Measurements from ENCODE around the gene CCIN. TPM values are rescaled to one million over a fixed set of nuclear protein-coding genes. Genes with fewer than 3 reads are reported as not detected.
"Not testable (repeated sequence)": the region's sequence is repeated elsewhere in the genome, so short reads cannot be mapped to it uniquely, and the experiment has no call there.

CCIN gene
- total RNA-seq, 1 donor from 2014 or later: 1.2 TPM

GRCh38 chr9:36158122-36158521, 11.1 kb upstream of the CCIN start:
- peak; percentile 50 for DNase-seq (ENCODE audit: low read depth)

DNA sequence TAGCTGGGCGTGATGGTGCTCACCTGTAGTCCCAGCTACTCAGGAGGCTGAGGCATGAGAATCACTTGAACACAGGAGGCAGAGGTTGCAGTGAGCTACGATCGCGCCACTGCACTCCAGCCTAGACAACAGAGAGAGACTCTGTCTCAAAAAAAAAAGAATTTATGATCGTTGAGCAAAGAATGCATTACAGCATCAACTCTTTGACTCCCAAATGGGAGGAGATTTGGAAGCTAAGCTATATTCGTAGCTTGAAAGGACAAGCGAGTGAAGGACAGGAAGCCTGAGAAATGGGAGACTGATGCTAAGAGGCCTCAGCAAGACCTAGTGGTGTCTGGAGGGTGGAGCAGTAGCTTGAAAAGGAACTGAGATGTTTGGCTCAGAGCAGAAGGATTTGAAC, 10.3 kb upstream of the CCIN start:
- no peak for DNase-seq (ENCODE audit: low read depth)

DNA sequence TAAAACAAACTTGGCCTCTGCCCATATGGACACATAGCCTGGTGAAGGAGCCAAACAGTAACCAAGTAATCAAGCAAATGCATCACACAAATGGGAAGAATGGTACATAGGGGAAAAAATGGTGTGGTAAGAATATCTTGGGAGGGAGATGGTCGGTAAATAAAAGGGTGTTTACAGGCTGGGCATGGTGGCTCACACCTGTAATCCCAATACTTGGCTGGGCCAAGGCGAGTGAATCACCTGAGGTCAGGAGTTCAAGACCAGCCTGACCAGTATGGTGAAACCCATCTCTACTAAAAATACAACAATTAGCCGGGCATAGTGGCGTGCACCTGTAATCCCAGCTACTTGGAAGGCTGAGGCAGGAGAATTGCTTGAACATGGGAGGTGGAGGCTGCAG, 9.7 kb upstream of the CCIN start:
- not testable (repeated sequence) for DNase-seq (ENCODE audit: low read depth)

DNA sequence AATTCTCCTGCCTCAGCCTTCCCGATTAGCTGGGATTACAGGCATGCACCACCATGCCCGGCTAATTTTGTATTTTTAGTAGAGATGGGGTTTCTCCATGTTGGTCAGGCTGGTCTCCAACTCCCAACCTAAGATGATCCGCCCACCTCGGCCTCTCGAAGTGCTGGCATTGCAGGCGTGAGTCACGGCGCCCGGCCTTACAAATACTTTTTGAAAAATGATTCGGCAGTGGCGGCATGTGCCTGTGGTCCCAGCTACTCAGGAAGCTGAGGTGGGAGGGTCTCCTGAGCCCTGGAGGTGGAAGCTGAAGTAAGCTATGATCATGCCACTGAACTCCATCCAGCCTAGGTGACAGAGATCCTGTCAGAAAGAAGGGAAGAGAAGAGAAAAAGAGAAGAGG, 9.1 kb upstream of the CCIN start:
- DNase-seq (ENCODE audit: low read depth): not testable (repeated sequence)

DNA sequence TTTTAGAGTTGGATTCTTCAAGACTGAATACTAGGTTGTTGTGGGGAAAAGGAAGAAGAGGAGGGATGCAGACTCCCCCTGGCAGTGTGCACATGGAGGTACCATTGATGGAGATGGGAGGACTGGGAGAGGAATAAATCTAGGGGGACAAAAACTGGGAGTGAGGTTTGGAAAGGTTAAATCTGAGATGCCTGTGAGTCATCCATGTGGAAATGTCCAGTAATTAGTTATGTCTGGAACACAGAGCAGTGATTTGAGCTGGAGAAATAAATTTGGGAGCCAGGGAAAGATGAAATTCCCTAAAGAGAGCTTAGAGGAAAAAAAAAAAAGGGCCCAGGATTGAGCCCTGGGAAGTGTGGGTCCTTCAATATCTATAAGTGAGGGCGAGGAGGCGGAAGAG, 8.0 kb upstream of the CCIN start:
- no peak for DNase-seq (ENCODE audit: low read depth)

DNA sequence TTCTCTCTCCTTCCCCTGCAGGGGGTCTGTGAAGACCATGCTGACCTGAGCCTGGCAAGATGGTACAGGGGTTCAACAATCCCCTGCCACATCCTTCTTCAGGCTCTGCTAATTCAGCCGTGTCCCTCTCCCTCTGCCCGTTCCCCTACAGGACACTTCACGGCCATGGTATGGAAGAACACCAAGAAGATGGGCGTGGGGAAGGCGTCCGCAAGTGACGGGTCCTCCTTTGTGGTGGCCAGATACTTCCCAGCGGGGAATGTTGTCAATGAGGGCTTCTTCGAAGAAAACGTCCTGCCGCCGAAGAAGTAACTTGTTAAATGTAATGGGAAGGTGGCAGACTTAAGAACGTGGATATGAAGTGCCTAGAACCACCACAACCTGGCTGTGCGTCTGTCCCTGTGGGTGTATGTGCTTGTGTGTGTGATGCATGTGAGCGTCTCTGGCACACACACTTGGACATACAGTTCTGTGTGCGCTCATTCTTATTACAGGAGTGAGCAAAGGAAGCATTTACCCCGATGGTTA, 6.9 kb upstream of the CCIN start:
- DNase-seq (ENCODE audit: low read depth): no peak

GRCh38 chr9:36163049-36163785, 6.0 kb upstream of the CCIN start:
- peak; percentile 89 for DNase-seq (ENCODE audit: low read depth)

GRCh38 chr9:36163786-36164170, 5.4 kb upstream of the CCIN start:
- peak; percentile 61 for DNase-seq (ENCODE audit: low read depth)

- DNase-seq (ENCODE audit: low read depth): no peak
These were observed 4.8 kb upstream of the CCIN start for GRCh38 chr9:36164372-36164771.

DNA sequence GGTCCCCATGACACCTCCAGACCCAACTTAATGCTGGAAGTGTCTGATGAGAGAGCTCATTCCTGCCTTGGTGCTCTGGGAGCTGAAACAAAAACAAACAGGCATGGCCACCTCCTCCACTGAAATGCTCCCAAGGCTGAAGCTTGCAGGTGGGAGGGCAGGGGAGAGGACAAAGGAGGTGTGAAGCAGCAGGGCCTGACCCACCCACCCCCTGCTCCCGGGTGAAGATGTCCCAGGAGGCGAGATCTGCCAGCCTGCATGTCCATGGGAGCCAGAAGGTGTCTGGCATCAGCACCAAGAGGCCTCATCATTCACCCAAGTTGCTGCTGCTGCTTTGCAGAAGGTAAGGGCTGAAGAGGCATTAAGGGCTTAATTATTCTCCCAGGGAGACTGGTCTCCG, 4.2 kb upstream of the CCIN start:
- no peak for DNase-seq (ENCODE audit: low read depth)

DNA sequence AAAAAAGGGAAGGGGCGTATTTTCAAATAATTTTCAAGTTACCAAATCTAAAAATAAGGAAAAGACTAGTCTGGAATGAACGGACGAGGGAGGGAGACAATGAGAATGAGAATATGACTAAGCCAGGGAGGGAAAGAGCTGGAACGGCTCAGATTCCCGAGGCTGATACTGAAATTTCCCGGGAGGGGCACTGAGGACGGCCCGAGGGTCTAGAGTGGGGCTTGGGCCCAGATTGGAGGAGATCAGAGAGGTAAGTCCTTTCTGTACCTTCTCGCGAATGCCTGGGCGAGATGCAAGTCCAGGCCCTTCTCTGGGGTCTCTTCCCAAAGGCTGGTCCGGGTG, 3.4 kb upstream of the CCIN start:
- DNase-seq (ENCODE audit: low read depth): peak; percentile 62

- DNase-seq (ENCODE audit: low read depth): peak; percentile 87
These were observed 2.8 kb upstream of the CCIN start for GRCh38 chr9:36166168-36166927.

DNA sequence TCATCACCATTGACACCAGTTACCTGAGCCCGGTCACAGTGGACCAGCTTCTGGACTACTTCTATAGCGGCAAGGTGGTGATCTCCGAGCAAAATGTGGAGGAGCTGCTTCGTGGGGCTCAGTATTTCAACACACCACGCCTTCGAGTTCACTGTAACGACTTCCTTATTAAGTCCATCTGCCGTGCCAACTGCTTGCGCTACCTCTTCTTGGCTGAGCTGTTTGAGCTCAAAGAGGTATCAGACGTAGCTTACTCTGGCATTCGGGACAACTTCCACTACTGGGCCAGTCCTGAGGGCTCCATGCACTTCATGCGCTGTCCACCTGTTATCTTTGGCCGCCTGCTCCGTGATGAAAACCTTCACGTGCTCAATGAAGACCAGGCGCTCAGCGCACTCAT, 520 bp downstream of the CCIN start:
- no peak for DNase-seq (ENCODE audit: low read depth)

DNA sequence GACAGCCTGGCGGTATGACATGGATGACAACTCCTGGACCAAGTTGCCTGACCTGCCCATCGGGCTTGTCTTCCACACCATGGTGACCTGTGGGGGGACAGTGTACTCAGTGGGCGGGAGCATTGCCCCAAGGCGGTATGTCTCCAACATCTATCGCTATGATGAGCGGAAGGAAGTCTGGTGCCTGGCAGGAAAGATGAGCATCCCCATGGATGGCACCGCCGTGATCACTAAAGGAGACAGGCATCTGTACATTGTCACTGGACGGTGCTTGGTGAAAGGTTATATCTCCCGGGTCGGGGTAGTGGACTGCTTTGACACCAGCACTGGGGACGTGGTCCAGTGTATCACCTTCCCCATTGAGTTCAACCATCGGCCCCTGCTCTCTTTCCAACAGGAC, 1.3 kb downstream of the CCIN start:
- no peak for DNase-seq (ENCODE audit: low read depth)

GRCh38 chr9:36173861-36174260, 4.7 kb downstream of the CCIN start:
- no peak for DNase-seq (ENCODE audit: low read depth)

GRCh38 chr9:36174271-36174670, 5.1 kb downstream of the CCIN start:
- no peak for DNase-seq (ENCODE audit: low read depth)

DNA sequence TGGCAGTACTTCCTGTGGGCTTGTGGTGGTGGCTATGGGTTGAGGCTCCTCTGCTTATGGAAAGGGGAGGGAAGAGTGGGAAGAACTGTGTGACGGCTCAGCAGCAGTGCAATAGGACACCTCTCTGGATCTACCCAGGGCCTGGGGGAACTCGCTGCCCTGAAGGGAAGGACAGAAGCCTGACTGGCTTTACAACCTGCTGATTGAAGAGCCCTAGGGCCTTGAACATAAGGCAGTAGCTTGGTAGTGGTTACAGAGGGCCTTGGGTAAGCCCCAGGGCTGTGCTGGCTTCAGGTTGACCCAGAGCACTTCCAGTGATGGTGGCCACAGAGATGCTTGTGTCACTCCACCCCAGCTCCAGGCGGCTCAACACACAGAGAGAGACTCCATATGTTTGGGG, 5.5 kb downstream of the CCIN start:
- DNase-seq (ENCODE audit: low read depth): no peak

- not testable (repeated sequence) for DNase-seq (ENCODE audit: low read depth)
These were observed 6.0 kb downstream of the CCIN start for GRCh38 chr9:36175209-36175608.

GRCh38 chr9:36176496-36176895, 7.3 kb downstream of the CCIN start:
- not testable (repeated sequence) for DNase-seq (ENCODE audit: low read depth)

DNA sequence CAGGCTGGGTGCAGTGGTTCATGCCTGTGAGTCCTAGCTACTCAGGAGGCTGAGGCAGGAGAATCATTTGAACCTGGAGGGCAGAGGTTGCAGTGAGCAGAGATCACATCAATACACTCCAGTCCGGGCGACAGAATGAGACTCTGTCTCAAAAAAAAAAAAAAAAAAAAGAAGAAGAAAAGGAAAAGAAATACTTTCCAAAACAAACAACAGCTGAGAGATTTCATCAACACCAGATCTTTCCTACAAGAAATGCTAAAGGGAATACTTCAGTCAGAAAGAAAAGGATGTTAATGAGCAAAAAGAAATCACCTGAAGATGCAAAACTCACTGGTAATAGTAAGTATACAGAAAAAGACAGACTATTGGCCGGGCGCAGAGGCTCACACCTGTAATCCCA, 8.4 kb downstream of the CCIN start:
- no peak for DNase-seq (ENCODE audit: low read depth)

DNA sequence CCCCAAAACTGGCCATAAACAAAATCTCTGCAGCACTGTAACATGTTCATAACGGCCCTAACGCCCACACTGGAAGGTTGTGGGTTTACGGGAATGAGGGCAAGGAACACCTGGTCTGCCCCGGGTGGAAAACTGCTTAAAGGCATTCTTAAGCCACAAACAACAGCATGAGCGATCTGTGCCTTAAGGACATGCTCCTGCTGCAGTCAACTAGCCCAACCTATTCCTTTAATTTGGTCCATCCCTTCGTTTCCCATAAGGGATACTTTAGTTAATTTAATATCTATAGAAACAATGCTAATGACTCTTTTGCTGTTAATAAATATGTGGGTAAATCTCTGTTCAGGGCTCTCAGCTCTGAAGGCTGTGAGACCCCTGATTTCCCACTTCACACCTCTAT, 11.1 kb downstream of the CCIN start:
- not testable (repeated sequence) for DNase-seq (ENCODE audit: low read depth)

DNA sequence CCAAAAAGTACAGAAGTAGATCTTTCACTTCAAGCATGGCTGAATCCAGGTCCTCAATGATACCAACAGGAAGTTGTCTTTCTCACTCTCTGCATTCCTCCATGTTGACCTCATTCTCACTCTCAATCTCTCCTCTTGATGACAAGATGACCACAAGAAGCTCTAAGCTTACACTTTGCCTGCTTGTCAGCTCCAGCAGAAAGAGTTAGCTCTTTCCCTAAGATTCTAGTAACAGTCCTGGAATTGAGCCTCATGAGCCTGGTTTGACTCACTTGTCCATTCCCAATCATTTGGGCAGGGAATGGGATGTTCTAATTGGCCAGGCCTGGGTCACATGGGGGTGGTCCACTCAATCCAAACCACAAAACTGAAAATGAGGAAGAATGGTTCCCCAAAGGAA, 18.2 kb downstream of the CCIN start:
- DNase-seq (ENCODE audit: low read depth): peak; percentile 64

GRCh38 chr9:36188212-36188611, 19.0 kb downstream of the CCIN start:
- no peak for DNase-seq (ENCODE audit: low read depth)

Measured in myocyte (in vitro differentiated cells).